WI38 (cell line): ENCODE measurements around the gene DGKG.

ENCODE experiments used
- H3K4me3 ChIP-seq: 2 replicates; pipeline ENCODE4 v1.5.1; 2011; ENCODE audit warnings: low read depth, mild to moderate bottlenecking, control low read depth, low read length
- CTCF ChIP-seq: IDR thresholded peaks from 2 replicates; pipeline ENCODE4 v1.5.1; 2012; ENCODE audit warnings: low read depth, mild to moderate bottlenecking, control low read depth, low read length

Gene DGKG

GRCh38 chr3:186287711-186288110 is 74.3 kb downstream of the DGKG start:
- no peak for TF ChIP-seq CTCF
- H3K4me3 ChIP-seq, result no peak overlapping the region

GRCh38 chr3:186286114-186286513 is 75.9 kb downstream of the DGKG start:
- no peak for TF ChIP-seq CTCF
- H3K4me3 ChIP-seq, result no peak overlapping the region

GRCh38 chr3:186284661-186285060 is 77.4 kb downstream of the DGKG start:
- no peak overlapping the region for H3K4me3 ChIP-seq
- TF ChIP-seq CTCF, result no peak

GRCh38 chr3:186284349-186284652 is 77.7 kb downstream of the DGKG start:
- H3K4me3 ChIP-seq, result no peak overlapping the region
- TF ChIP-seq CTCF, result no peak

GRCh38 chr3:186283651-186284348 is 78.2 kb downstream of the DGKG start:
- H3K4me3 ChIP-seq, result no peak overlapping the region
- TF ChIP-seq CTCF, result no peak

- no peak for TF ChIP-seq CTCF
- no peak overlapping the region for H3K4me3 ChIP-seq
Measured at GRCh38 chr3:186283096-186283495, 78.9 kb downstream of the DGKG start.

- TF ChIP-seq CTCF, result no peak
- no peak overlapping the region; the same call in 1 of the 2 replicates for H3K4me3 ChIP-seq
Measured at GRCh38 chr3:186281176-186281575, 80.9 kb downstream of the DGKG start.
